Epithelial cell of esophagus (primary cell): ENCODE results near the gene FAM47A.

ENCODE experiments used
- DNase-seq: peaks from one replicate; pipeline ENCODE4 v3.0.0; 2010; ENCODE audit warnings: low read depth
- H3K4me3 ChIP-seq: 2 replicates; pipeline ENCODE4 v1.5.1; 2011; ENCODE audit warnings: mild to moderate bottlenecking, low read length, control low read depth
- CTCF ChIP-seq: IDR thresholded peaks from 2 replicates; pipeline ENCODE4 v1.5.1; 2011; ENCODE audit warnings: low read depth, mild to moderate bottlenecking, low read length, control low read depth, inconsistent platforms; ENCODE audit not compliant: insufficient read depth; ENCODE audit errors: missing control alignments

Gene FAM47A

DNA sequence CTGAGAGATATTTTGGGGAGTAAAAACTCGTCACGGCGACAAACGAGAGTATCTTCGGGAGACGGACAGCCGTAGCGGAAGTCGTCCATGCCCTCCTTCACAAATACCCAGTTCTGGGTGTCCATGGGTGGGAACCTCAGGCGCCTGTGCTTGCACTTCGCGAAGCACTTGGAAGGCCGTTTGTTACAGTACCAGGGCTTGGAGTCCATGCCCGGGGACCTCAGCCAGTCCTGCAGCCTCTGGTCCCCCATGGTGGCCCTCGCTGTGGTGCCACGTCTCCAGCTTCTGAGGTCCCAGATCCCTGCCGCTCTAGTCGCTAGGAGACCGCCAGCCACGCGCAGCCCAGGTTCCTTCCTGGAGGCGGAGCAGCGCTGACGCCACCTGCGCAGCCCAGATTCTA lies at the start of gene FAM47A:
FAM47A (minus strand) TSS at position 287 of the 400 bp plus-strand sequence; CDS start at position 251, 36 bp downstream.
- no peak for TF ChIP-seq CTCF
- no peak for DNase-seq
- no peak within 1 kb of the TSS for H3K4me3 ChIP-seq

- no peak for TF ChIP-seq CTCF
Measured at GRCh38 chrX:34147345-34147744, 15.2 kb upstream of the FAM47A start.

GRCh38 chrX:34146906-34147305 lies 14.8 kb upstream of the FAM47A start:
- DNase-seq = no peak
- TF ChIP-seq CTCF = no peak
- H3K4me3 ChIP-seq = no peak overlapping the region

More at GRCh38 chrX:34147345-34147744, 15.2 kb upstream of the FAM47A start:
- no peak overlapping the region for H3K4me3 ChIP-seq
- DNase-seq = no peak

DNA sequence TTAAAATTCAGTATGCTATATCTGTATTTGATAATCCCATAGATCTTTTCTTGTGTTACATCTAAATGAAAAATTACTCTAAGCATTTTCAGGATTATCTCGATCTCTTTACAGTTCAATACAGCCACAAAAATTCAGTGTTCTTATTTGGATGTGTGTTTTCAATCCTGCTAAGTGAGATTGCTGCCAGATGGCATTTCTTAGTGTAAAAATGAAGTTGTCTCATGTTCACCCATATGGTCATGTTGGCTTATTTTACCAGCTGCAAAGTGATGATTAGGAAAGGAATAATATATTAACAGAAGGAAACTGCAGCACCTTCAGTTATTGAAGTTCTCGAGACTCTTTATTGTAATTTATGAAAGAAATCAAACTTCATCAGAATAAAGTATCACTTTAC lies 12.1 kb upstream of the FAM47A start:
- no peak for TF ChIP-seq CTCF
- no peak overlapping the region for H3K4me3 ChIP-seq
- no peak for DNase-seq

DNA sequence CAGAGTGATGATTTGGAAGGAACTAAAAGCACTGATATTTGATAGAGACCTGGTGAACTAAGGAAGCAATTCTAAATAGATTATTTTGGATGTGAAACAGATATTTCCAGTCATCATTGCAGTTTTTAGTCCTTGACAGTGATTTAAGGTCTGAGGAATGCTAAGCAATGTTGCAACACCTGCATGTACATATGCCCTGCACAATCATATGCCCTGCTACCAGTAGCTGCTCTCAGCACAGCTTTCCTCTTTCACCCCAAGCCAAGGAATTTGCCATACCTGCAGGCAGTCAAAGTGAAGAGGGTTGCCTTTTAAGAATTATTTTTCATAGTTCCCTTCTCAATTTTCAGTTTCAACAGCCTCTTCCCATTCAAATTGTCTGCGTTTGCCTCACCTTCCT lies 8.7 kb upstream of the FAM47A start:
- no peak for TF ChIP-seq CTCF
- H3K4me3 ChIP-seq = no peak overlapping the region
- DNase-seq = peak; percentile 16

GRCh38 chrX:34130980-34131744 lies 952 bp downstream of the FAM47A start:
- no peak overlapping the region for H3K4me3 ChIP-seq
- no peak for TF ChIP-seq CTCF
- DNase-seq = no peak

- no peak overlapping the region for H3K4me3 ChIP-seq
- no peak for TF ChIP-seq CTCF
- no peak for DNase-seq
Measured at GRCh38 chrX:34130501-34130900, 1.6 kb downstream of the FAM47A start.
